Stimulated activated naive CD8-positive, alpha-beta T cell treated with anti-CD3 and anti-CD28 coated beads, Interleukin-15, Interleukin-2, amounts not matched to agents 100 U/mL and 50 U/mL, for 24 hours (primary cell): Measurements from ENCODE around the gene L1CAM.
A peak's percentile ranks its signal among the peaks of the same experiment; 100 is the strongest.

Source experiments
- ATAC-seq: fragments of 150-1000 bp; cut with Tn5 transposase; one replicate; pipeline ENCODE4 v1.10.0; 2021
- DNase-seq: peaks from one replicate; pipeline ENCODE4 v3.0.0; 2021

The L1CAM gene

GRCh38 chrX:153903238-153903980, 17.4 kb upstream of the L1CAM start:
- ATAC-seq (no peak), DNase-seq (no peak)

- DNase-seq, result no peak
These were observed 16.4 kb upstream of the L1CAM start for GRCh38 chrX:153902385-153902784.

GRCh38 chrX:153901753-153902140, 15.8 kb upstream of the L1CAM start:
- ATAC-seq (no peak), DNase-seq (no peak)

More at GRCh38 chrX:153902385-153902784, 16.4 kb upstream of the L1CAM start:
- no peak for ATAC-seq

- ATAC-seq (peak; percentile 80), DNase-seq (peak; percentile 62)
These were observed 15.1 kb upstream of the L1CAM start for GRCh38 chrX:153900831-153901752.

DNA sequence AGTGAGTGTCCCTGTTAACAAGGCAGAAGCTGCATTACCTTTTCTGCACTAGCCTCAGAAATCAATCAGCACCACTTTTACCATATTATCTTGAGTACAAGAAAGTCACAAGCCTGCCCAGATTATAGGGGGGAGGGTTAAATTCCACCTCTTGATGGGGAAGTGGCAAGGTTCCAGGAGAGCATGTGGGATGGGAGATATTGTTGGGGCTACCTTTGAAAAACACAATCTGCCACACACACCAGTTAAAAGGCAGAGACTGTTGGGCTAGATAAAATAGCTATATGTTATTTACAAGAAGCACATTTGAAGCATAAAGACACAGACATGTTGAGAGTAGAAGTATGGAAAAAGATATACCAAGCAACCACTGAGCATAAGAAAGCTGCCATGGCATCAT, 11.9 kb upstream of the L1CAM start:
- DNase-seq (no peak), ATAC-seq (no peak)

GRCh38 chrX:153889123-153889522, 3.1 kb upstream of the L1CAM start:
- ATAC-seq, result no peak
- DNase-seq, result no peak

DNA sequence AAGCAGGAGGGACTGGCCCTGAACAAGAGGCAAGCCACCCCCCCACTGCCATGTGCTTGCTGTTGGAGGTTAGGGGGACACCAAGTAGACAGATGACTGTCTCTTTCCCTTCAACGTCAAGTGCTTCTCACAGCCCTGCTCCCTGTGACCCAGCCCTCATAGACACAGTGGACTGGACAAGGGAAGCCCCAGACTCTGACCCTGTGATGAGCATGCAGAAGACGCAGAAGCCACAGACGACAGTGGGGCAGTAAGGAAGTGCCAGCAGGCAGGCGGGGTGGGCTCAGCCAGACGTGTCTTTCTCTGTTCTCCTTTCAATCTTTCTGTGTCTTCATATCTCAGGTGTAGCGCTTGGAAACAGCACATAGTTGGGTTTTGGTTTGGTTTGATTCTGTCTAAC, 2.4 kb upstream of the L1CAM start:
- DNase-seq (no peak), ATAC-seq (peak; percentile 24)

DNA sequence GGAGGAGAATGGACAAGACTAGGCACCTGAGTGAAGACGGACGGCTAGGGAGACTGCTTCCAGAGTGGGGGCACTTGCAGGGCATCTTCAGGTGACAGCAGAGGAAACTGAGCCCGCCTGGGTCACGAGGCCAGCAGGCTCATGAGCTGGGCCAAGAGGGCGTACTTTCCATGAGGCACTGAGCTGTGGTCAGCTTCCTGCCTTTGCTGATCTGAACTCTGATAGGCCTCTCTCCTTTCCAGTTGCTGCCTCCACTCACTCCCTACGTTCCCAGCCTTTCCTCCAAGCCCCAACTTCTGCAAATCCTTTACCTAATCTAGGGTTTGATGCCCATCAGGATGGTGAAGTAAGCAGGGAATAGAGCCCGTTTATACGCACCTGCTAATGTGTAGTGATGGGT, 1.4 kb upstream of the L1CAM start:
- ATAC-seq, result no peak
- DNase-seq, result no peak

DNA sequence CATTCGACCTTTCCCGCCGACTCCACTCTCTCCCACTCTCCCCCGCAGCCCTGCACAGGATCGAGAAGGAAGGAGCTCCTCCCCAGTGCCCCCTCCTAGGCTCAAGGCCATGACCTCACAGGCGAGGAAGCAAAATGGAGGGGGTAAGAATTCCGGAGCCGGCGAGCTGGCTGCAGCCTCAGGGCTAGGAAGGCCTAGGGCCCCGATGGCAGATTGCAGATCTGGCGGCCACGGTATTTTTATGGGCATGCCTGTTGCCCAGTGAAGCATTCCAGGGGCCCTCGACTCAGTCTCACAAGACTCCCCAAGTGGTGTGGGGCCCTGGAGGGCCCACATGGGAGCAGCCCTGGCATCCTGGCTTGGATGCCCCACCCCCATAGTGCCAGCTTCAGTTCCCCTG, 942 bp upstream of the L1CAM start:
- ATAC-seq (no peak), DNase-seq (no peak)

GRCh38 chrX:153885208-153885787, 675 bp downstream of the L1CAM start:
- DNase-seq, result no peak
- peak; percentile 26 for ATAC-seq

DNA sequence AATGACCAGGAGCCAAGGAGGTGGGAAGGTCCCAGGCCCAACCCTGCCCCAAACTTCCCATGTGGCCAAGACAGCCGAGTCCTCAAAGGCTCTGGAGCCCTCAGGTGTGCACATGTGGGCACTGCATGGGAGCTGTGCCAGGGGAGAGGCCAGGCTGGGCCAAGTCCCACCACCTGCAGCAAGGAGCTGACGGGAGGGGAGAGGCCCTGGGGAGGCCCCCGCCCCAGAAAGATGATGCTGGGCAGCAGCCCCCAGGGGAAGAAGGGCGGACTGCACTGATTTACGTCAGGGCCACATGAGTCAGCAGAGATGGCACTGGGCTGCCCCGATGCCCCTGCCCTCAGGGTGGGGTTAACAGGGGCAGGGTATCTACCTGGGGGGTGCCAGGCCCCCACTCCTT, 1.4 kb downstream of the L1CAM start:
- DNase-seq (no peak), ATAC-seq (peak; percentile 35)

DNA sequence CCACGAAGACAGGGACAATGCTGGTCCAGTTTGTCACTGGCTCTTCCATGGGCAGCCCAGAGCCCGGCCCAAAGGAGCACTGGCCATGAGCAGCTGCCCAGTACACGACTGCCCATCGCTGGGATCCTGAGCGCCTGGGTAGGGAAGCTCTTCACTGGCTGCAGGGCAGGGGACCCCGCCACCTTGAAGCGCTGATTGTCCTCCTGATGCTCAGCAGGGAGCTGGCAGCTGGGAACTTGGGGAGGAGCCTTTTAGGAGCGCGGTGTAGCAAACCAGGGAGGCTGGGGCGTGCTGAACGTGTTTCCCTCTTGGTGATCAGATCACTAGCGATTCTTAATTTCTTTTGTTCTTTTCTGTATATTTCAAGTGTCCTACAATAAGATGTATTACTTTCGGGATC, 1.8 kb downstream of the L1CAM start:
- DNase-seq (no peak), ATAC-seq (no peak)

DNA sequence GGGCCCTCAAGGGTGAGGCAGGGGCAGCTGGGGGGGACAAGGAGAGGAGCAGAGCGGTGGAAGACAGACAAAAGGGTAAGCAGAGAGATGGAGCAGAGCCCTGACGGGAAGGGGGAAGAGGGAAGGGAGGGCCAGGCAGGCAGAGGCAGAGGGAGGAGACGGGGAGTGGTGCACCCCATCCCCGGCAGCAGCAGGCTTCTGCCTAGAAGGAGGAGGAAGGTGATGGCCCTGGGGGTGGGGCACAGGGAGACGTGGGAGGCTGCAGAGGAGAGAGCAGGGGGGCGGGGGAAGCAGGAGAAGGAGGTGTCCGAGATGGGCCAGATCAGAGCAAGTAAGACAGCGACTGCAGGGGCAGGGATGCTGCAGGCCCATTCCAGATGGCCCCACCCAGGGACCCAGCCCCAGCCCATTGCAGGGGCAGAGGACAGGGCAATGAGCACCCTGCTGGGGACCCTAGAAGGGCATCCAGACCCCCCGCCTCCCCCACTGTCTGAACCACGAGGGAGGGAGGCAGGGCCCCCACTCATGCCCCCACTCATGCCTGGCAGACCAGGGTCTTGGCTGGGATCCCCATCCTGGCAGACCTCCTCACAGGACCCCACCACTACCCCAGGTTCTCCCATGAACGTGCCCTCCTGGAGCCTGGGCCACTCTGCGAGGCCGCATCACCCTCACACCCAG, 2.7 kb downstream of the L1CAM start:
- DNase-seq, result no peak
- no peak for ATAC-seq

DNA sequence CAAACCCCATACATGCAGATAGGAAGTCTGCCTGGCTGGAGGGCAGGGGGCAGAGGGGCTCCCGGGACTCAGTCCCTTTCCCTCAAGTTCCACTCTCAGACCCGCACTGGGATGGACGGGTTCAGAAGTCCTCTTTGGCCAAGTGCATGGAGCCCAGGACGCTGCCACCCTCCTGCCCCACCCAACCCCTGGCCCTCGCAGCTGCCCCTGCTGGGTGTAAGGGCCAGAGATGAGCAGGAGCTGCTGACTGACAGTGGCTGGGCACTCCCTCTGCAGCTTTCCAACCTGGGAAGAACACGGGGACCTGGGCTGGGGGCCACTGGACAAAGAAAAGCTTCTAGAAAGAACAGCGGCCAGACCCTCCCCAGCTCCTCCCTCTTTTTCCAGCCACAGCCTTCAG, 3.4 kb downstream of the L1CAM start:
- ATAC-seq, result no peak
- no peak for DNase-seq

DNA sequence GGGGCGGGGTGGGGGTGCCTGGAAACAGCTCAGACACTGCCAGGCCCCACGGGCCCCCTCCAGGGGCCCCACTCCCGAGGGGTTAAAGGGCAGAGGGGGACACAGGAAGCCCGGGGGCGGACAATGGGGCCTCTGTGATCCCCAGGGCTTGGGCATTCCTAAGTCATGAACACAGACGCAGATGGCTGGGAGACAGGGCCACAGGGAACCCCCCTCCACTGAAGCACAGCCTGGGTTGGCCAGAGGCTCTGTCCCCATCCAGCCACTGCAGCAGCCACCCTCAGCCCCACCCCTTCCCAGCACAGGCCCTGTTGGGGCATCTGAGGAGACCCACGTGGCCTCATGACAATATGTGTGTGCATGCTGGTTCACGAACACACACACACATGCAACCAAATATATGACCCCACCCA, 3.9 kb downstream of the L1CAM start:
- DNase-seq, result no peak
- no peak for ATAC-seq

GRCh38 chrX:153881281-153881680, 4.7 kb downstream of the L1CAM start:
- DNase-seq, result no peak
- no peak for ATAC-seq

DNA sequence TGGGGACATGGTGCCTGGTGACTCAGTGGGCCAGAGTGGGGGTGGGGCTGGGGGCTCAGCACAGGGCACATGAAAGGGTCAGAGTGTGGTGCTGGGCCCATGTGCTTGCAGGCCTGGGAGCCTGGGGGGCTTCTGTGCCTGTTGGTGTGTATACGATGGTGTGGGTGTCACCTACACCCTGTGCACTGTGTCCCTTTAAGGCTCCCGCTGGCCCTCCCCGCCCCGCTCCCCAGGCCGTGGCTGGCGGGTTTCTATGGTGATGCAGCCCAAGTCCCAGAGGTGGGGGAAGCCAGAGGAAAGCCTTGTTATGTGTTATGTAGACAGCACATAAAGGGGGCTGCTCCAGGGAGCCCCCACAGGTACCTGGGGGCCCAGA, 5.5 kb downstream of the L1CAM start:
- ATAC-seq, result no peak
- no peak for DNase-seq

DNA sequence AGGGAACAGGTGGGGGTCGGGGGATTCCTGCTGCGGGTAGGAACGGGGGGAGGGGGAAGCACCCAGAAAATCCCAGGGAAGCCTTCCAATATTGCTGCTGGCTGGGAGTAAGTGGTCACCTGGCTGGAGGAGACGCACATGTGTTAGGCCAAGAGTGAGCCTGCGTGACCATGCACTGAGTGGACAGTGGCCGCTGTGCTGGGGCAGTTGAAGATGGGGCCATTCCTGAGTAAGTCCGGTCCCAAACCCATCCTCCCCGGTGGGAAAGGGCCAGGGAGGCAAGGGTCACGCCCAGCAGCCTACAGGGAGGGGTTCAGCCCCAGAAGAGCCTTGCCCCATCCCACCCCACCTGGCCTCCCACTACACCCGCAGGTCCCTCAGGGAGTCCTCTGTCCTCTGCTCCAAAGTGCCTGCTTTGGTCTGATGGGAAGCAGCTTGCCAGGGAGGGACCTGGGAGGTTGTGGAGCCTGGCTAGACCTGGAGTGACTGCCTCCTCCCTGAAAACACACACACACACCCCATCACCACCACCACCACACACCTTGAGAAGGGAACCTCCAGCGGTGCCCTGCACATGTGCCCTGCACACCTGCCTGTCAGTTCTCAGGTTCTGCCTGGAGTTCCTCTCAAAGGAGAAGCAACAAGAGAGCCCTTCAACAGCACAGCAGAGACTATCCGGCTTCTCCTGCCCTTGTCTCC, 6.1 kb downstream of the L1CAM start:
- ATAC-seq (no peak), DNase-seq (no peak)

DNA sequence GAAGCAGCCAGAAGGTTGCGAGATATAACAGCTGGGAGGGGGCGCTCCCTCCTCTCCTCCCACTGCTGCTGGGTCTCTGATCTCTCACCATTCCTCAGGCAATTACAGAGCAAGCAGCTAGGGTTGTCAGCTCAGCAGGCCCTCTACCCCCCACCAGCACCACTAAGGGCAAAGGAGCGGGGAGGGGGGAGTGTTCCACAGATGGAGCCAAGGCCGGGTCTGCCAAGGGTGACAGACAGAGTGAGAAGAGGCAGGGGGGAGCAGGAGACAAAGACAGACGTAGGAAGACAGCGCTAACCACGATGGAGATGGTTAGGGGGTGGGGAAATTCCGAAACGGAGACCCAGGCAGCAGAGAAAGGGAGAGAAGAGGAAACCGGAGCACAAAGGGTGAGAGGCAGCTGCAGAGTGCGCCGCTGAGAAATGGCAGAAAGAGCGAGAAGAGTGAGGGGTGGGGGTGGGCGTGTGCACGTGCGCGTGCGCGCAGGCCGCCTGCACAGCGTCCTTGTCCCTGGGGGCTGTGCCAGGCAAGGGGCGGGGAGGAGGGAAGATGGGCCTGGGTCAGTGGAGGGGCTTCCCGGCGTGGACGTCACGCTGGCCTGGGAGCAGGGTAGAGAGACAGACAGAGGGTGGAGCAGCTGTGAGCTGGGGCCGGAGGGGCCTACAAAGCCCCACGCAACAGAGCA, 6.9 kb downstream of the L1CAM start:
- DNase-seq, result no peak
- ATAC-seq, result peak; percentile 76

GRCh38 chrX:153878345-153878744, 7.6 kb downstream of the L1CAM start:
- DNase-seq (no peak), ATAC-seq (no peak)

GRCh38 chrX:153877571-153878261, 8.3 kb downstream of the L1CAM start:
- ATAC-seq (no peak), DNase-seq (no peak)
